ENCODE data around the gene IFNA7.

DNA sequence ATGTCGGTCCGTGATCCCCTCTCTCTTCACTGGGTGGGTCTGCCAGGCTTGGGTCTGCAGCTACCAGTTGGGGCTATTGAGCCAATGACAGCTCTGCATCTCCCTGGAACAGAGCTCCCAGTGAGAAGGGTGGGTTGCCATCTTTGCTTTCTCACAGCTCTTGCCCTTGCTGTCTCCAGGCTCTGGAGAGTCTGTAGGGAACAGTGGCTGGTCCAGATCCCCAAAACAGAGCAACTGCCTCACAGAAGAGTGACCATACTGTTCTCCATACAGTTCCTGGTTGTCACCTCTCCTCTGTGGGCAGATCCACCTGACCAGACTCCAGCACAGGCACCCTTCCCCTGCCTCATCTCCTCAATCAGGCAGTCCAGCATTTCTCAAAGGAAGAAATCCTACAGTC lies 31.3 kb upstream of the IFNA7 start:
- TF ChIP-seq POLR2A (IDR thresholded peaks at IDR 0.05; ENCODE audit: low read depth, low read length) (no peak), POLR2AphosphoS5 (IDR thresholded peaks at IDR 0.05; ENCODE audit: low read depth, low read length) (no peak), TAF1 (IDR thresholded peaks at IDR 0.05; ENCODE audit: borderline replicate concordance, low read depth, low read length) (no peak)

Data from GM12892 (cell line).